GM10847 (cell line): ENCODE measurements around the gene GLS.

Source experiments
- POLR2A ChIP-seq: IDR thresholded peaks from 2 replicates; pipeline ENCODE4 v1.6.1; 2011; ENCODE audit not compliant: insufficient read length; ENCODE audit errors: extremely low read depth

GLS gene

DNA sequence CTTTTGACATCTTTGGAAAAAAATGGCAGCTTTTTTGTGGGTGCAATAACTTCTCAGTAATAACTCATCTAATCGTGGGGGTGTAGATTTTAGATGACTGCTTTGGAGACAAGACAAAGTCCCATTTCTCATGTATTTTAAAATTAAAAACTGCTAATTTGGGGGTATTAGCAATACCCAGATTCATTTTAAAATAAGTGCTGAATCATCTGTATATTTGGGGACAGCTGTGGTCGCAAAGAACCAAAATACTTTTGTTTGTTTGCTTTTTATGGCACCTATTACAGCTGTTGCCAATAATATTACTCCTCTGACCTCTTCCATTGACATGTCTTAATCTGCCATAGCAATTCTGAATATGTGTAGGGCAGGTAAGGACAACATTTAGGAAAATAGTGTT is 87.9 kb downstream of the GLS start:
- no peak for TF ChIP-seq POLR2A

DNA sequence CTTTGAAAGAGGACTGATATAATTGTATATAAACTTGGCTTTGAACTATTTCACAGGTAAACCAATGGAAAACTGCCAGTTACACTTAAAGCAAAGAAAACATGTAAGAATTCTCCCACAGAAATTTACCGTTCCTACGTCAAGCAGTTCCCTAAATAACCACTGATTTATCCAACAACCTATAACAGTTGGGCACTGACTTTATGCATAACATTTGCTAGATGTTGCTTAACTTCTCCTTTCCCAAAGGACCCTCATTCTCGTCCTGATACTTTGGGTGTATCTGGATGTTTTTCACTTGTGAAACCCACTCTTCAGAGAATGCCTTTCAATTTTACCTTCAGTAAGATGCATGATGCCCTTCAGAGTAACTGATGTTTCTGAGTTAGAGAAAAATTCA is 89.5 kb downstream of the GLS start:
- TF ChIP-seq POLR2A: no peak

DNA sequence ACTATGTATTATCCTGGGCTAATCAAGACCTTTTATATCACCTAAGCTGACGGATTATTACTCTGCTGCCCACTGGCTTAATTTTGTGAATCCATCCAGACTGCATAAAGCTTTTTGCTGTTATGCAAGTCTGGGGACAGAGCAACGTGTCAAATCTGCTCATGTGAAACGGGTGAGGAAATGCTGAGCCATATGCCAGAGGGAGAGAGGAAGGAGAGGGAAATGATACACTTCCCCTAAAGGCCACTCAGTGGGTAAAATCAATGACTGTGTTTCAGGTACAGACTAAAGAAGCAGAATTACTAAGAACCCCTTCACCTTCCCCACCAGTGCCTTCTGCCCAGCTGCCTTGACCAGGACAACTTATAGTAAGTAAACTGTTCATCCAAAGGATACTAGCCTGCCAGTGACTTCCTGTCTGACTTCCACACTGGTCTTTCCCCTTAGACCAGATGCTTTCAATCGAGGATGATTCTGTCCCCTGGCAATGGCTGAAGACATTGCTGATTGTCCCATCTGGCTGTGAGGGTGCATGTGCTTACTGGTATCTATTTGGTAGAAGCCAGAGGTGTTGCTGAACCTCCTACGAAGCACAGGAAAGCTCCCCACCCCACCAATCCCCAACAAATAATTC is 90.4 kb downstream of the GLS start:
- TF ChIP-seq POLR2A: no peak

DNA sequence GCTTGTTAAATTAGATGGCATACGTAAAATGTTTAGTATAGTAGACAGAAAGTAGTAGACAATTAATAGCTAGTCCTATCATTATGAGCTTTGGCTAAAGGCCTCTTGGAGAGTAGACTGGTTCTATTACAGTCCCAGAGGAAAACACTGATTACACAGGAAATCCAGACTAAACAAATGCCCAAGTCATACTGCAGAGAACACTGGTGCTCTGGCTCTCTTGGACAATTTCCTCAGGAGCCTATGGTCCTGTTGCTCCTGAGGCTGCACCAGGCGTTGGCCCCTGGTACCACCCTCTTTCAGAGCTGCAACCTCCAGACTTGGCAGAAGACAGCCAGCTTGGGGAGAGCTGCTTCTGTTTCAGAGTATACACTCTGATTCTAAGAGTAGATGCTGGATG is 91.6 kb downstream of the GLS start:
- TF ChIP-seq POLR2A: no peak

DNA sequence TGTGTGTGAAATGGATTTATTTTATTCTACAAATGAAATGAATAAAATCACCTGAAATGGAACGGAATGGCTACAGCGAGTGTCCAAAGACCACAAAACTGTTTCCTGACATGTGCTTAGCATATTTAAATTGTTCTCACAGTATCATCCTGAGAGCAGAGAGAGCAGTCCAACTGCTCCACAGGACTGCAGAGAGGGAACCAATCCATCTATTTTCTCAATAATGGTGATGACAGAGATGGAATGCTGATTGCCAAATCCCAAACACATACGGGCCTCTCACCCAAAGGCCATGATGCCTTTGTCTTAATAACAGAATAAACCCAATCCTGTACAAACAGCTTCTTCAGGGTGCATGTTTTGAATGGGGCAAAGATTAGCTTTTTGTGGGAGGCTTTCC is 92.2 kb downstream of the GLS start:
- TF ChIP-seq POLR2A: no peak

DNA sequence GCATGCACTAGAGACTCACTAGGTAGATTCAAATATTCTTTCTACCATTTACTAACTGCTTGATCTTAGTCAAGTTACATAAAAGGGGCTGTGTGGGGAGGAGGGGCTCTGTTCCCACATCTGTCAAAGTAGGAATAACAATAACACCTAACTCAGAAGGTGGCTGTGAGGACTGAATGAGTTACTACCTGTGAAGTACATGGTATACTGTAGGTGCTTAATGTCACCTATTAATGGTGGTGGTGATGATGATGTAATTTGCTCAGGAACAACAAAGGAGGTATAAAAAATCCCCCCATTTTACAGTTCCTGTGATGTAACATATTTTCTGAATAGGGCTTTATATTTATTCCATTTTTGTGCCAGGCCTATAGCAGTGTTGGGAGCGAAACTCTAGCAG is 92.6 kb downstream of the GLS start:
- no peak for TF ChIP-seq POLR2A

DNA sequence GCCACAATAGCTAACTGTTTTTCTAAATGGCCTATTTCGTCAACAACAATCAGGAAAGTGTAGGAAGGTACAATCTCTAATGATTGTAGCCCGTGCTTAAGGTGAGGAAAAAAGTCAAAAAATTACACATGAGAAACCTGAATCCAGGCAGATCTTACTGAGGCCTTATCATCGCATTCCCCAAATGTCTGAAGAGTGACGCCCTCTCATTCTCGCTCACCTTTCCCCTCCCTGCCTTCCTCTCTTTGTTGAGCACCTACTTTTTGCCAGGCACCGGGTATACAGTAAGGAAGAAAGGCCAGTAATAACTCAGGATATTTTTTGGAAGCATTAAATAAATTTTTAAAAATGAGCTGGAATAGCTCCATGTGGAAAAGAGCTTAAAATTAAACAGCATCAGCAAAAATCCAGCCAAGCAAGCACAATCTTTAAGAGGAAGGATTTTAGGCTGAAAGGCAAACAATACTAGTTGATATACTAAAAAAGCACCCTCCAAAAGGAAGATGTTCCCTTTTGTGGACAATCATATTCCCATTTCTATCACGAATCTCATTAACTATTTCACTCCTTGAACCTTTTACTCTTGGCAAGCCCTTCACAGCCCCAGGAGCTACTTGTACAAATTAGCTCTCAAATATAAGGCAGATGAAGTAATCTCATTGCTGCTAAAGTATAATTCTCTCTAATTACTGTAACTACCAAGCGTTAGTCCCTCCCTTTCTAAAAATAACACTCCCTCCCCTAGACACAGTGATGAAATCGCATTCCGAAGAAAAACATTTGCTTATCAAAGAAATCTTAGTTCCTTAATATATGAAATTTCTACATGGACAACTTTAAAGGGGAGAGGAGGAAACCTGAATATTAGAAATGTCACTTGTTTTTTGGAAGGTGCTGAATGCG is 93.4 kb downstream of the GLS start:
- no peak for TF ChIP-seq POLR2A

DNA sequence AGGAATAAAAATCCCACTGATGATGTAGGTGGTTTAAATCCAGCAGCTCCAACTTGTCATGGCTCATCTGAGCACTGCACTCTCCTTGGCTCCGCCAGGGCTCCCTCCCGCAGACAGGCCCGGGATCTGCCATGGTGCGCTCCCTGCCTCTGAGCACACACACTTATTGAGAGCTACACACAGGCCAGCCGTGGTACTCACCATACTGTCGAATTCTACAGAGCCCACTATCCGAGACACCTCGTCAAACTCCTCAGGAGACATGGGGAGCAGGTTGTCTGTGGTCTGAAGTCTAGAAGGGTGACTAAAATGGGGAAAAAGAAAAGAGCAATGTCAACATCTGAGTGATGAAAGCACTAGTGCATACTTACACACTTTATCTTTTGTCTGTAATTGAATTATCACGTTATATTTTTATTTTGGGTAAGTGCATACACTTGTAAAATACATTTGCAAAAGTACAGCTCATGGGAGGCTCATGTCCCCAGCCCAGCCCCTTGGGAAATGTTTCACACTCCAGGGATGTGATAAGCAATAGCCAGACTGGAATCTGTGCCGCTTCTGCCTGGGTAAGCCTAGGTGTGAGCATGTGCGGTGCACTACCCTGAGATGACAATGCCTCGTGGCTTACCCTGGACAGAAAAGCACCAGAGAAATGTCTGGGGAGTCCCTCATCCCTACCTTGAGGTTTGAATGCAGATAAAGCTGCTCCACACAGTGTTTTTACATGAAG is 94.2 kb downstream of the GLS start:
- no peak for TF ChIP-seq POLR2A

DNA sequence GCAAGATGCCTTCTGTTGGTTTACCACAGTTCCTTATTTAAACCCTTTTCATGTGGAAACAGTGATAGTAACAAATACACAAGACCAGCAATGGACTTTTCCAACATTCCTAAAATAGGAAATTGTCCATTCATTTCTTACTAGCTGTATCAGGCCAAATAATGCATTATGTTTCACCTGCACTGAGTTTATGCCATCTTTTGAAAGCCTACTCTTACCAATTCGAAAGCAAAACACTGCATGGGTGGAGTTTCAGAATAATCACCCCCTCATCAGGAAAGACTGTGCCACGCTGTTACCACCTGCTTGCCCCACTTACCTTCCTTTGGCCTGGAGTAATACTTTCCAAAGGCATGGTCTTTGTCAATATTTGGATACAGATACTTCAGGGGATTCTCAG is 95.9 kb downstream of the GLS start:
- TF ChIP-seq POLR2A: no peak

DNA sequence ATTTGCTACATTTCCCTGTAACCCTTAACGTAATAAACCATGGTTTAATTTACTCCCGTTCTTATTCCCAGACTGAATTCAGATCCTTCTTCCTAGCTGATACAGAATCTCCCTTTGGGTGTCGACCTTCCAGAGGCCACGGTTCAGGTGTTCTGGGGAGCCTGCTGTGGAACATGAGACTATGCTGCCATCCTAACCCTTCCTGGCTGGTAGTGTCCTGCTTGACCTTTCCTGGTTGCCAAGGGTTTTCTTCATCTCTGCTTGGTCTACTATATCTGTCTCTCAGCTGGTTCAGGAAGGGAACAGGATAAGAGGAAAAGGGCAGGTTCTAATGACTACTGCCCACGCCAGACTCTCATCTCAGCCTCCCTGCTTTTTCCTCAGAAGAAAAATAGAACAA is 96.9 kb downstream of the GLS start:
- TF ChIP-seq POLR2A: no peak

DNA sequence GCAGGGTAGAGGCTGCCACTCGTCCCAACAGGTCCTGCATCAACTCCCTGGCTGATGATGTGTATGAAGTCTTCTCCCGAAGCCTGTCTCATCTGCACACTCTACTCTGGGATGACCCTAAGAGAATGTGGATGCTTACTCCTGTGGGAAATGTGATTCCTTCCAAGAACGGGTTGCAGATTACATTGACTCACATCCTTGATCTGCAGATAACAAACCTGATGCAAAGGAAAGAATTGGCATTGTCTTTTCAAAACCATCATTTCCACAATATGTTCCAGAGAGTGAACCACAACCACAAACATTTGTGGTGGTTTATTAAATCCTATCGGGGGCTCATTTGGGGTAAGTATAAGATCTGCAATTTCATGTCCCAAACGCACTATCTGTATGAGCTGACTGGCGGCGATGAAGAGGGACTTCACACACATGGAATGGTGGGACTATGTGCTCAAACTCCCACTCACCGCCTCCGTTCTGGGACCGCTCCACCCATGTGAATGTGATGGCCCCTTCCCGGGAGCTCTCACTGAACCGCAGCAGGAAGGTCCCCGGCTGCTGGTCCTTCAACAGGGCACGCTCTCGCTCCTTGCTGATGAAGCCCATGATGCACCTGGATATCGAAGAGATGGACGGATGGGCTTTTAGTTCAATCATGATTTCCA is 97.9 kb downstream of the GLS start:
- no peak for TF ChIP-seq POLR2A

DNA sequence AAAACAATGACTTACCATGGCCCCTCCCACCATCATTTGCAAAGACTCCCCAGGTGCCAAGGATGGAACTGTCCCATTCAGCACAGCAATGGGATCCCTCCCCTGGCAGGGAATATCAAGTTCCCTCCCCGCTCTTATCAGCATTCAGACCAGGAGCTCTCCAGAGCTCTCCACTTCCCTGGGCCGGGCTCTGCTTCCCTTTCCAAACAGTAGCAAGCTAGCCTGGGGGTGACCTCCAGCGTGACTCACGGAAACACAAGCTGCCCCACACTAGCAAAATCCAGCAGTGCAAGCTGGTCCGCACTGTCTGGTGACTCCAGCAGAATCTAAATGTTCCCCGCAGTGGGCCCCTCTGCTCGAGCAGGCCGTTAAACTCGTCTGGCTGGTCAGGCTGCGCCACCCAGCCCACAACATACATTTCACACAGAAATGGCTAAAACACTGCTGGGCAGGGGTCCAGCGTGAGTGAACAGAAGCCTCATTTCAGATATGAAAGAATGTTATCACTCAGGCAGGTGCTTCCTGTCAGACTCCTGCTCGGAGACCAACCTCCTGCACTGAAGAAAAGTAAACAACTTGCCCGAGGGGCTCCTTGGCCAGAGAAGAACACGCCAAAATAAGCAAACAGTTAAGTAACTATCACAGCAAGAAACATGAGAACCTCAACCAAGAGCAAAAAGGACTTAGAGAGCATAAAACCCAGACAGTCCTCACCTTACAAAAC is 99.4 kb downstream of the GLS start:
- no peak for TF ChIP-seq POLR2A

DNA sequence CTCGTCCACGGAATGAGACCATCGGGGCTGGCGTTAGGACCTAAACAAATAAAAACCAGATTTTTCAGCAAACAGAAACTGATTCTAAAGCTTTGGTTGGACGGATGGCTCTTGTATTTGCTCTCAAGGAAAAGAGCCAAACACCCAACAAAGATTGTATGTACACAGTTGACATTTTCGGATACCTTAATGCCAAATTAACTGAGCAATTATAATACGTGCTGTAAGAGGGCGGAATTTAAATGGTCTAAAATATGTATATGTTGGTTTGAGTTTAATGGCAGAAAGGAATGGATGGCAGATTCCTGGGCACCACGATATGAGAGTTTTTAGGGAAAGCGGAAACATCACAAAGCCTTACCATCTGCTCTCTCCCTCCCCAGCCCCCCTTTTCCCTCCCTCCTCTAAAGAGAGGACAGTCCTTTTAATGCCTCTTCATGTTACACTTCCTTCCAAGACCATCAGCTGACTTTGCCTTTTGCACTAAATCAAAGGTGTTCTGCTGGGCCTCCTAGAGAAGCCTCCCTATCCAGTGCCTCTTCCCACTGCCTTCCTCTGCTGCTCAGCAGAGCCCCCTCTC is 100.1 kb downstream of the GLS start:
- TF ChIP-seq POLR2A: no peak

DNA sequence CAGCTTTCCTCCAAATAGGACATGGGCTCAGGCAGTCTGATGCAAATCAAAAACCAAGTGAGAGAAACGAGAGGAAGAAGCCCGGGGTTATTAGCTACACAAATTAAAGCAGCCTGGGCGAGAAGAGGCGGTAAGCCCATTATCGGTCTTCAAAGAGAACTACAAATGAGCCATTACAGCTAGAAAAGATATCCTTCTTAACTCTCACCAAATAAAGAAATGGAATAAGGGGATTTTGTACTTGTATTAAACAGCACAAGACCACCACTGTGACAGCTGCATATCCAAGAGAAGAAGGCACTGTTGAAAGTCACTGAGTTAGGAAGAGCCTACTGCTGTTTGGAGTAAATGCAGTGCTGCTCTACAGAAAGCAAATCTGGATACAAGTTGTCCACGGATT is 100.7 kb downstream of the GLS start:
- no peak for TF ChIP-seq POLR2A
